ENCODE results near the gene EYA2.

EYA2 gene

DNA sequence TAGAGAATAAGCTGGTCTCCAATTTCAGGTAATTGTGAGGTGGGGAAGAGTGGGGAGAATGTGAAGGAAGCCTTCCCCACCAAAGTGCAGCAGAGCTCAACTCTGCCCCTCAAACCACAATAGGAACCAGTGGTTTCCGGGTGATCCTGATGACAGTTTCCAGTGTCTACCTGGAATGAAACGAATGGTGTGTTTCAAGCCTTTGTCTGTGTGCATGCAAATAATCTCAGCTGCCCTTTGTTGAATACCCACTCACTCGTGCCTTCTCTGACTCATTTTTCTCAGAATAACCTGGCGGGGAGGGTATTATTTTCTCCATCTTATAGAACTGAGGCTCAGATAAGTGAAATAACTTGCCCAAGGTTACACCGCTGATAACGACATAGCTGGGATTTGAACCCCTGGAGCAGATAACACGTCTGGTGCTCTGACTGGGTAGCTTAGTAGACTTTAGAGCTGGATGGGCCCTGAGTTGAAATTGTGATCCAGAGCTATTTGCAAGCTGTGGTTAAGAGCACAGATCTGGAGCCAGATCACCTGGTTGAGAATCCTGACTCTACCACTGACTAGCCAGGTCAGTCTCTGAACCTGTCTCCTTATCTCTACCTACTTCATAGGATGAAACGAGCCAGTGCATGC lies 85.1 kb downstream of the EYA2 start:
- DNase-seq (ENCODE audit: low spot score) = no peak

DNA sequence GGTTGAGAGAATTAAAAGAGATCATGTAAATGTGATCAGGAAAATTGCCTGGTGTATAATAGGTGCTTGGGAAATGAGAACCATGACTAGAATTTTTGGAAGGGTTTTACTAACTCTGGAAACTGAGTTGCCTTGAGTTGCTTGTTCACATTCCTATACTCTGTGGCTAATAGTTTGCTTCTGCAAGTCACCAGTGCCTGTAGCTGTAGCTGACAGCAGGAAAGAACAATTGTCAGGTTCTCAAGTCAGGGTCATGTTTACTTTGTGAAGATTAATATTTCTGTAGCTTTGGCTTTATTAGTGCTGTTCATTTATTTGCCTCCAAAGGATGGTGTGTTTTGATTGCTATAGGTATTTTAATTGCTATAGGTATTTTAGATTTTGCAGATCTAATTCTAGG lies 86.5 kb downstream of the EYA2 start:
- DNase-seq (ENCODE audit: low spot score) = no peak

DNA sequence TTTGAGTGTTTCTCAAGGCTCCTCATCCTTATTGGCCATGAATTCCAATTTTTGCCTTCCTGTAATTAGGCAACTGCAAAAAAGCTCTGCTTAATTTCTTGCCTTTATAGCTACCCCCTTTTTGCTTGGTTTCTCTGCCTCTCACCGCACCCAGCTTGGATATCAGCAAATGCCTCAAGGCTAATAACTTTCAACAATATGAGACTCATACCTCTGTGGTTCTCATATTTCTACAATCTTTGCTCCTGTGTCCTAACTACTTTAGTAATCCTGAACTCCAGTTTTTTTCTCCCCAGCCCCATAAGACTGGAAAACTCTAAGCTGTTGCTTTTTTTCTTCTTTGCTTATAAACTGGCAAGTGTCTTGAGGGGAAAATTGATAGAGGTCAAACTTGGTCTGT lies 88.8 kb downstream of the EYA2 start:
- DNase-seq (ENCODE audit: low spot score) = no peak

DNA sequence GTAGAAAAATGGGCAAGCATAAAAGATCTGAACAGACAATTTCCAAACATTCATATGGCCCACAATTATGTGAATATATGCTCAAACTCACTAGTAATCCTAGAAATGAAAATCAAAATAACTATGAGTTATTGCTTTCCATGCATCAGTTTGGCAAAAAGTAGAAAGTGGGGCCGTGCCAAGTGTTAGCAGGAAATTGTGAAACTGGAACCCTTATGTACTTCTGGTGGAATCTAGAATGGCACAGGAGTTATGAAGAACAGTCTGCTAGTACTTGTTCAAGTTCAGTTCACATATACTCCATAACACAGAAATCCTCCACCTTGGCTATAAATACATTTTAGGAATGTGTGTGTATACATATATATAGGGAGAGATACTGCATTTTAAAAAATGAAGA lies 89.8 kb downstream of the EYA2 start:
- no peak for DNase-seq (ENCODE audit: low spot score)

DNA sequence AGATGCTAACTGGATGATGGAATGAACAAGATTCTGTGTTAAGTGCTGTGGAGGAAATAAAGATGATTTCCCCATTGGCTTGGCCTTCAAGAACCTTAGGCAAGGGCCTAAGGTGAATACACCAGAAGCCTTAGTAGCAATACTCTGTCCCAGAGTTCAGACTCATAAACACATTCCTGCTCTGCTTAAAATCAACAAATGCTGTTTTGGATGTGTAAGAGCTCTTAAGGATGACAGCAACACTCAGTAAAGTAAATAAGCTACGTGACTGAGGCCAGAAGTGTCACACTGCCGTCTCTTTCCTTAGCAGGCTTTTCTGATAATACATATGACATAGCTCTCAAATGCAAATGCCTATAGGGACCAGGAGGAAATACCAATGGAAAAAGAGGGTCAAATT lies 90.6 kb downstream of the EYA2 start:
- no peak for DNase-seq (ENCODE audit: low spot score)

DNA sequence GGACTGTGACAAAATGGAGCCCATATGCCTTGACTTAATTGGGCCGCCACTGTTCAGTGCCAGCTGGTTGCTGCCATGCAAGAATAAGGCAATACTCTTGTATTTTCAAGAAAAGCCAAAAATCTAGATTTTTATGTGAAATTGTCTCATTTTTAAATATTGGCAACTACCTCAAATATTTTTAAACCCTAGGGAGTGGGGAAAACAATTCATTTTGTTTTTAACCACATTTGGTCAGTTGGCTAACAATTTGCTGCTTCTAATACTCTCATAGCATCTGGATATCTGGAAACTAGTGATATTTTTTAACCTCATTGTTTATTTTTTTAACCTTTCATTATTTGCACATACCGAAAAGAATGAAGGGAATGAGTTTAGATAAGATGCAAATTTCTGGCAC lies 91.0 kb downstream of the EYA2 start:
- DNase-seq (ENCODE audit: low spot score) = no peak

DNA sequence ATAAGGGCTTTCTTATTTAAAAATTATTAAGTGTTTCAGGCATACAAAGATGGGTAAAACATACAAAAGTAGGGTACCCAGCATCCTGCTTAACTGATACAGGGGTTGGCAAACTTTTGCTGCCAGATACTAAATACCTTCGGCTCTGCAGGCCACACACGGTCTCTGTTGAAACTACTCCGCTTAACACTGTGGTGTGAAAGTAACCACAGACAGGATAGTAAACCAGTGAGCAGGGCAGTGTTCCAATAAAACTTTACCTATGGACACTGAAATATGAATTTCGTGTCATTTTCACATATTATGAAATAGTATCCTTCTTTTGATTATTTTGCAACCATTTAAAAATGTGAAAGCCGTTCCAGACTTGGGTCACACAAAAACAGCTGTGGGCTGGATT lies 92.4 kb downstream of the EYA2 start:
- DNase-seq (ENCODE audit: low spot score) = no peak

DNA sequence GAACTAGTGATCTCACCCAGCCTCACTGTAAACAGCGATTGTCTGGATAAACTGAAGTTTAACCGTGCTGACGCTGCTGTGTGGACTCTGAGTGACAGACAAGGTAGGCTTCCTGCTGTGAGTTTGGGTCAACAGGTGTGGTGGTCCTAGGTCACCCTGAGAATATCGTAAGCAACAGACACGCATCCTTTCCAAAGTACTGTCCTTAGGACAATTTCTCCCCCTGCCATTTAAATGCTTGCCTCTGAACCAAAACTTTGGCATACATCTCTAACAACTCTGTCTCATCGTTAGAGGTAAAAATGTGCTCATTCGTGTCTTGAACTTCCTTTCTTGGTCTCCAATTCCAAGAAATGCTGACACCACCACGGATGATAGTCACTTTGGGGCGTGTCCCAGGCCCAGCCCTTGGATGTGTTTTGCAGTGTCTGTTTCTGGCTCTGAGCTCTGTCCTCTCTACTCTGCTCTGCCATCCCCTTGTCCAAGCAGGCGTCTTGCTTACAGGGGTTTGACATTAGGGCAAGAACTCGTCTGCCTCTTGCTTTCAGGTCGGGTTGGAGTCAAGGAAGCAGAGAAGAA lies 95.5 kb downstream of the EYA2 start:
- peak; percentile 9 for DNase-seq (ENCODE audit: low spot score)

DNA sequence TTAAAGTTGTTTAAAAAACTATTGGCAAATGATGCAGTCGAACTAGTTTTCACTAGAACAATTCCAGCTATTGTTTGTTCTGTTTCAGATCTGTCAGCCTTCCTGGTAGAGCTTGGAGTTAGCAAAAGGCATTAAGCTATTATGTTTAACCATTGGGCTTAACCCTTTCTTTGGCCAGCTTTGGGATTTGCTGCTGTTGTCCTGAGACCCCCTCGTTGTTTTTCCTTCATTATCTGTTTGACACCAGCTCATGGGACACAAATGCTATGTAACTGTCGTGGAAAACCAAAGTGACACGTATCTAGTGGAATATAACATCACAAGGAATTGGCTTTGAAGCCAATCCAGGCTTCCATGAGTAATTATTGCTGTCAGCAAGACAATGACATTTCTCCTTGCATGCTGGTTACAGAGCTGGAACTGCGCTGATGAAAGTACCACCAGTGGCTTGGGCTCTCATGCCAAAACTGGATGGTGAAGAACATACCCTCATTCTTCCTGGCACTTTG lies 96.0 kb downstream of the EYA2 start:
- DNase-seq (ENCODE audit: low spot score) = no peak

DNA sequence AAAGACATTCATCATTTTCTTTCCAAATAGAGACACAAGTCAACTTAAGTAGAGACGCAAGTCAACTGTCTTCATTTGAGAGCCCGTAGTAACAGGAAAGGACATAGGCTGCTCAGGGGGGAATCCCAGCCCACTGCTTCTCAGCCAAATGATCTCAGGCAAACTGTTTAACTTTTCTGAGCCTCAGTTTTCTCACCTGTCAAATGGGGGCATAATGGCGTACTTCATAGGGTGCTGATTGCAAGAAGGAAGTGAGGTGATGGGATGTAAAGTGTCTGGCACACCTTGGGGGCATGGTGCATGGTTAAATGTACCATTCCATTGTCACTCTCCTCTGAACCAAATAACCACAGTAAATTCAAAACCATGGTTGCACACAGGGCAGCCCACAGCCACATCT lies 96.5 kb downstream of the EYA2 start:
- no peak for DNase-seq (ENCODE audit: low spot score)

DNA sequence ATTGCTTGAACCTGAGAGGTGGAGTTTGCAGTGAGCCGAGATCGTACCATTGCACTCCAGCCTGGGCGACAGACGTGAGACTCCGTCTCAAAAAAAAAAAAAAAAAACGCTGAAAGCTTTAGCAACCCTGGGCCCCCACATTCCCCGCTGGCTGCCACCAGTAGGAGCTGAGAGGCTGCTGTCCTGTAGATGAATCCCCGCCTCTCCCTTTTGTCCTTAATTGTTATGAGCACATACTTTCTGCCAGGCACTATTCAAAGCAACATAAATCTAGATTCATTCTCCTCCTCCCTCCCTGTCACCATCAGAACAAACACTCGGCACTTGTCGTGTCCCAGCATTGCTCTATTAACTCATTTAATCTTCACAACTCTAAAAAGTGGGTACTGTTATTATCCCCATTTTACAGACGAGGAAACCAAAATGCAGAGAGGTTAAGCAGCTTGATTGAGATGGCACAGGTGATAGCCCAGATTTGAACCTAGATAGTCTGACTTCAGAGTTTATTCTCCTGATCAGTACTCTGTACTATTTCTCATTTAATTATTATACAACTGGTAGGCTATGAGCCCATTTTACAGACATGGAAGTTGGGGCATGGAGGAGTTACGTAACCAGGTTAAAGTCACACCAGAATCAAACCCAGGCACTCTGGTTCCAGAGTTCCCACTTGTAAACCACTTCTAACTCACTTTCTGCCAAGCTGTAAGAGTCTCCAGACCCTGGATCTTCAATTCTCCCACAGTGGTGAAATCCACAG lies 97.4 kb downstream of the EYA2 start:
- DNase-seq (ENCODE audit: low spot score) = no peak

DNA sequence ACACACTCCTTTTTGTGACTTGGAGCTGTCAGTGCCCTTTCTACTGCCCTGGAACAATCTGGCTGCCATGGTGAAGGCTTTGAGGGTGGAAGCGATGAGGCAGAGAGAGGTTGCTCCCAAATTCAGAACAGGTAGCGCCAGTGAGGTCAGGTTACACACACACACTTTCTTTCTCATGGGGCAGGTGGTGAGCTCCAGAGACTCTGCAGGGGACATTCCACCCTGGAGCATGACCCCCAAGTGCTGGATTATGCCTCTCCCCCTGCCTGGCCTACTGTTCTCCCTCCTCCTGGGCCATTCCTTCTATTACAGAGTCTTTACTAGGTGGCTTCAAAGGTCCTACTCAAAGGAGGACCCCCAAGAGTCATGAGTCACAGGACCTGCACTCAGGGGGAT lies 98.0 kb downstream of the EYA2 start:
- DNase-seq (ENCODE audit: low spot score) = no peak

DNA sequence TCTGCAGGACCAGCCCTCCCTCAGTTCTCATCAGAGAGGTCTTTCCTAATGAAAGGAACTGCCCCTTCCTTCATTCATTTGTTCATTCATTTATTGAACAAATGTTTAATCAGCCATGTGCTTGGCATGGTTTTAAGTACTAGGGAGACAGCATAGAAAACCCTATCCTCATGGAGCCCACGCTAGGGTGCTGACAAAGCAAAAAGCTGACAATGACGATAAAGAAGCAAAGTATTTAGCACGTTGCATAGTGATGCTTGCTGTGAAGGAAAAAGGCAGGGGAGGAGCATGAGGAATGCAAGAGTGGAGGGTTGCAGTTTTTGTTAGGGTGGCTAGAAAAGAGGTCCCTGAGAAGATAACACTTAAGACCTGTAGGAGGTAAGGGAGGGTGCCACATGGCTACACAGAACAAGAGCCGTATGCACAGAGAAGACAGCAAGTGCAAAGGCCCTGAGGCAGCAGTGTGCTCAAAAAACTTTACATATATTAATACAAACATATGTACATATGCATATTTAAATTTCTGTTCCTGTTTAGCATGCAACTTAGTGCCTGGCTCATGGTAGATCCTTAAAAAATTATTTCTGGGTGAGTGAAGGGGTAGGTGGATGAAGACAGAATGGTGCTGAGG lies 98.9 kb downstream of the EYA2 start:
- no peak for DNase-seq (ENCODE audit: low spot score)

DNA sequence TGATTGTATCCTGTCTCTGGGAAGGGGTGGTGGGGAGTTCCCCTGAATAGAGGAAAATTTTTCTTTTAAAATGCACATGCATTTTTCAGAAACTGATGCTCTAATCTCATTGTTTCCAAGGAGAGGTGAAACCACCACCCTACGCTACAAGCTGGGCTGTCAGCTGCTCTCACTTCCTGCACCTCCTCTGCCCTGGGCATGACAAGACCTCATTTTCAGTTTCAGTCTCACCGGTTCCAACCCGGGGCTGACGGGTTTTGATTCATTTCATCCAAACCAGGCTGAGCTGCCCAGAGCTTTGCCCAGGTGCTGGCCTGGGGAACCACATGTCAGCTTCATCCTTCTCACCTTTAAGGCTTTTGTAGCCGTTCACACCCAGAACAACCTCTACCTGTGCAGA lies 99.7 kb downstream of the EYA2 start:
- no peak for DNase-seq (ENCODE audit: low spot score)

DNA sequence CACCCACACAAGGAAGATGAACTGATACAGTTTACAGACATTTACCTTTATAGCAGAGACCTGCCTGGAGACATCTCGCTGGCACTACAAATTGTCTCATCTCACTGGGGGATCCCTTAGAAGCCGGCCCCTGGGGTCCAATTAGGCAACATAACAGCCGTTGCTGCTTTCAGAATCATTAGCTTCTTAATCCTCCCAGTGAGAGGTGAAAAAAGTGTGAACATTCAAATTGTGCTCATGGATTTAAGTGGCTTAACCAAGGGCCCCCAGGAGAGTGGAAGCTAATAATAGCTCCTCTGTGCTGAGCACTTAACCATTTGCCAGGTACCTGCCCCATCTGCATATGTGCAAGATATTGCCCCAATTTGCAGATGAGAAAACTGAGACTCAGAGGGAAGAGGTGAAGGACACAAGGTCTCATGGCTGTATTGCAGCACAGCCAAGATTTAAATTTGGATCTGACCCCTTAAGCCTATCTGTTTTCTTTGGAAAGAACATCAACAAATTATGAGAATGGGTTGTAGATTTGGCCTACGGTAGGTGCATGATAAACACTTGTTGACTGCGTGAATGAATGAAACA lies 101.0 kb downstream of the EYA2 start:
- DNase-seq (ENCODE audit: low spot score) = no peak

DNA sequence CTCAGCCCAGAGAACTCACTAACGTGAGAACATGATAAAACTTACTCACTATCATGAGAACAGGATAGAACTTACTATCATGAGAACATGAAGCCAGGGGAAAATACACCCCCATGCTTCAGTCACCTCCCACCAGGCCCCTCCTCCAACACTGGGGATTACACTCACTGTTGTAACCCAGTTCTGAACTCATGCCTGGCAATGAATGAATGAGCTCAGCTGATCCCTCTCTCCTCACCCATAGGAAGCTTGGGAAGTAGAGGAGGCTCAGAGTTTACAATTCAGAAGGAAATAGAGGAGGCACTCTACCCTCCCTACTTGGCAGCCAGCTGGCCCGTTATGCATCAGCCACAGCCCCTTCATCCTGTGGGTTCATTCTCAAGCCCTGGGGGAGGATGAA lies 102.5 kb downstream of the EYA2 start:
- DNase-seq (ENCODE audit: low spot score) = no peak

DNA sequence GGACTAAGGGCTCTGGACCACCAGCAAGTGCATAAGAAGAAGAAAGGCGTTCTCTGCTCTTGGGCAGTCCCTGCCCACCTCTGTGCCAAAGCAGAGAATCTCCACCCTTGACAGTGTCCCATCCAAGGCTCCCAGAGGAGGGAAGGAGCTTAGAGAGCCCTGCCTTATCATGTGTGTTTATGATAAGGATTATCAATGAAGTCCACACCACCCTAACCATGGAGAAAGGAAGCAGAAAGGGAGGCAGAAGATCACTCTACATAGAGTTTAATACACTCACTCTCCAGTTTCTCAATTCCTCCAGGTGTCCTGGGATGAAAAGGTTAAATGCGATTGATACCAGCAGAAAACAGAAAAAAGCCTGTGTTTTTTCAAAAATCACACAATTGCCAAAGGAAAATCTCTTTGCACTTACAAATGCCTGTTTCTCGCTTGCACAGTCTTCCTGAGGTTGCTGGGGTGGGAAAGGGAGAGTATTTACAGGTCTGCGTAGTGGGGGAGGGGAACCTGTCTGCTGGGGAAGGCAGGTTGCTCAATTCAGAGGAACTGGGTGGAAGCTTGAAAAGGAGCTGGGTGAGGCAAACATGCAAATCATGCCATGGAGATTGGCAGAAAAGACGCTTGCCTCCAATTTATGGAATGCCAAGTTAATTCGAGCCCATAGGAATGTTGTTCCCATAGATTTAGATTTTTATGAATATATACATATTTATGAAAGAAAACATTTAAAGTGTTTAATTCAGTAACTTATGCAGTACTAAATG lies 104.0 kb downstream of the EYA2 start:
- no peak for DNase-seq (ENCODE audit: low spot score)

DNA sequence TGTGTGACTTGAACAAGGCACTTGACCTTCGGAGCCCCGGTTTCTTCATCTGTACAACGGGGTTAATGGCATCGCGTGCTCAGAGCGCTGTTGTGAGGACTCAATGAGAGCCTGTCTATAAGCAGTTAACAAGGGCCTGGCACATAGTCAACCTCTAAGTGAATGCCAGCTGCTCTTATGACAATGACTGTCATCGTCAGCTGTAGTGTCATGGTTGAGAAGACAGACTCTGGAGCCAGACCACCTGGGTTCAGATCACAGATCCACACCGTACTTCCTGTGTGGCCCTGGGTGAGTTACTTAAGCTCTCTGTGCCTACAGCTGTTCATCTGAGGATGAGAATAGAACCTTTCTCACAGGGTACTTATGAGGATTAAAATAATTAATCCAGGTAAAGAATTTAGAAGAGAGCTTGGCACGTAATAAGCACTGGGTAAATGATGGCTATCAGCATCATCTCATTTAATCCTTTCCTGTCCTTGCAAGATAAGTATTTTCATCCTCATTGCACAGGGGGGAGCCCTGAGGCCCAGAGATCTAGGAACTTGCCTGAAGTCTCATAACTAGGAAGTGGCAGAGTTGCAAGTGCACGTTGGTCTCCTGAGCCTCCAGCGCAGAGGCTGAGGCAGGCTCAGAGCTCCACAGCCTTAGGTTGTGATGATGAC lies 105.3 kb downstream of the EYA2 start:
- no peak for DNase-seq (ENCODE audit: low spot score)

DNA sequence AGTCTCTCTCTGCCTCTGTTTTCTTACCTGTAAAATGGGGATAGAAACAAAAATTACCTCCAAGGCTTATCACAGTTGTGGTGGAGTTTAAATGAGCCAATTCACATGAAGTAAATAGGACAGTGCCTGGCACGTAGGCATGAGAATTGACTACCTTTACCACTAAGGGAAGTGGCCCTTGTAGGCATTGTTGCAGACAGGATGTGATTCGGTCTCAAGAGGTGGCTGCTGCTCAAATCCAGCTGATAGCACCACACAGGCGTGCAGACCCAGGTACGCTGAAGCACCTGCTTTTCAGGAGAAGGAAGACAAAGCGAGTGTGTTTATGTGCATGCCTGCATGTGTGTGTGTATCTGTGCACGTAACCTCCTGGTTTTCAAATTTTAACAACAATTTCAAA lies 108.6 kb downstream of the EYA2 start:
- no peak for DNase-seq (ENCODE audit: low spot score)

DNA sequence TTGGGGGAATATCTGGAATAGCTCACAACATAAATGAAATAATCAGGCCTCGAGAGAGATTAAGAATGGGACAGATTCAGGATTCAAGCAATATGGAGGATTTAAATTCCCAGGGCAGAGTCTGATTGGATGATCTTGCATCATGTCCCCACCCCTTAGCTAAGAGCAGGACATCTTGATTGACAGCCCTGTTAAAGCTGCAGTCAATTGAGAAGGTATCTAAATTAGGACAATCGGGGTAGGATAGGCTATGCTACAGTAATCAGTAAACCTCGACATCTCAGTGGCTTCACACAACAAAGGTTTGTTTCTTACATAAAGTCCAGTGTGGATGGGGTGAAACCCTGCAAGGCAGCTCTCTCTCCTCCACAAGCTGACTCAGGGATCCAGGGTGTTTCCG lies 109.5 kb downstream of the EYA2 start:
- no peak for DNase-seq (ENCODE audit: low spot score)

Measured in globus pallidus (tissue), 1 donor.